GM19438 (cell line): Measurements from ENCODE around the gene CTIF.
"Not testable (repeated sequence)": the region's sequence is repeated elsewhere in the genome, so short reads cannot be mapped to it uniquely, and the experiment has no call there.

ENCODE experiments used
- ATAC-seq: cut with Tn5 transposase; IDR thresholded peaks from one replicate; pipeline ENCODE4 v1.9.1; 2021; ENCODE audit warnings: low read depth; ENCODE audit not compliant: unreplicated experiment

Gene CTIF

DNA sequence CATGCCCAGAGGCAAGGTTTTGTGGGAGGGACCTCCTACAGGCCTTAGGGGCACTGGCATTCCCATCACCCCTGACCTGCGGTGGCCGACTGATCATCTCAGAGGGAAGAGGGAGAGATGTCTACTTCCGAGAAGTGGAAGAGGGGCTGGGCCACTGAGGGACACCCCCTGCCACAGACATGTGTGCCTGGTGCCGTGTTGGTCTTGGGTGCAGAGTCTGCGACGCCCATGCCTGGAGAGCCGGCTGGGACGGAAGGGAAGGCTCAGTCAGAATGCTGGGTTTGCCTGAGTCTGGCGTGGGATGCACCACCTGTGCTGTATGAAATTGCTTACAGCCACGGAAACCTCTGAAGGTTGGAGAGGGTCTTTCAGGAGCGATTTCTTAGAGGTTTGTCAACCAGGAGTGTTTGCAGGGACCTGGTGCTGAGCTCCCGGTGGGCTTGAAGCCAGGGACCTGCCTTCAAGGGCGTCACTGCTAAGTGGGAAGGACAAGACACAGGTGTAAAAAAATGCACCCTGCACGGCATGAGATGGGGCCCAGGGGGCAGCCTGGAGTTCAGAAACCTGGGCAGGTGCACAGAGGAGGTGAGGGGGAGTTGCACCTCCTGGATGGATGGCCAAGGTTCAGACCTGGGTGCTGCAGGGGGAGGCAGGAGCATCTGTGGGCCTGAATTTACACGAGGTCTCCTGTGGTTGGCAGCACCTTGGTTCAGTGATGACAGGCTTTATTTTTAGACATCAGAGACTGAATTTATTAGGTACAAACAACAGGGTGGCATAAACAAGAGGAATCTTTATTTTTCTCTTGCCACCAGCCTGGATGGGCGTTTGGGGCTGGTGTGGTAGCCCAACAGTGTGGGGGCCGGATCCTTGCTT lies 100.3 kb downstream of the CTIF start:
- no peak for ATAC-seq

DNA sequence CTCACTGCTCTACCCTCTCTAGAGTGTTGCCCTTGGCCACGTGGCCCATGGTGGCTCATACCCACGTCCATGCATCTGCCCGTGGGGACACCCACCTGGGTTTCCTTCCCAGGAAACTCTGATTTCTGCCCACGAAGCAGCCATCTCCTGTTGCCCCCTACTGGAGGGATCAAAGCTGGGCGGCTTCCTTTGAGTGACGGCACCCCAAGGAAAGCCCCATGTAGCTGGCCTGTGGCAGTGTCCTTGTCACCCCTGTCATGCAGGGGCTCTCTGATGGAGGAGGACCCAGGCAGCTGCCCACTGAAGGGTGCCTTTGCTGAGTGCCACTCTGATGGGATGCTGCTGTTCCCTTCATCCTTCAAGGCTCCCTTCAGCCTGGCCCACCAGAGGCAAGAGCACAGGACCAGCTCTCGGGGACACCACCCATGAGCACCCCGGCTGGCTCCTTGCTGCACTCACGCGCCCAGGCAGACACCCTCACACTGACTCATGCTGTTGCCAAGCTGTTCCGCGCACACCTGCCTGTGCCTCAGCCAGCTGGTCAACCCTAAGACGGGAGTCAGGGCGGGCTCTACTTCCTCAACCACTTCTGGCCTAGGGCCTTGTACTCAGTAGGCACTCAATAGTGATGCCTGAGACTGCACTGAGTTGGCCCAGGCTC lies 101.1 kb downstream of the CTIF start:
- no peak for ATAC-seq

DNA sequence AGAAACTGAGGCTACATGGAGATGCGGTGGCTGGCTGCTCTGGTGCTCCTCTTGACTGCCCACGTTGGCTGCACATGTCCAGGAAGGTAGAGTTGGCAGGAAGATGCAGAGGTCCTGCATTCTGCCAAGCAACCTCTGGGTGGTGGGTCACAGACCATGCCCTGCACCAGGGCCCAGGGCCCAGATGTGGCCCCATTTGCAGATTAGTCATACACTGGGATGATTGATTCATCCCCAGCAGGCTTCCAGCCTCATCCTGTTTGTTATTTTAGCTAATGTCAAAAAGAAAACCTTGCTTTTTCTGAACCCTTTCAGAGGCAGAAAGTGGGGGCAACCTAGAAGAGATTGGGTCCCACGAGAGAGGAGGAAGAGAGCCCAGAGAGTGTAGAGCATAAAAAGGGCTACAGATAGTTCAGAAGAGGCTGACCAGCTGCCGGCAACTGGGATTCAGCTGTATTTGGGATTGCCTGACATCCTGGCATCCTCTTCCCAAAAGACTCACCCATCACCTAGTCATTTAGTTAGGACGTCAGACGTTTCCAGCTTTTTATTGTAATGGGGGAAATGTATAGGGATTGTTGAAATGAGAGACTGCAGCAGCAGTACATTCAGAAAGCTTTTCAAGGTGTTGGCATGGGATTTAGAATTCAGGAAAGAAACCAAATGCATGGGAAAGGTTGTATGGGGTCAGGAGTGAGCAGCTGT lies 101.9 kb downstream of the CTIF start:
- ATAC-seq, result no peak

DNA sequence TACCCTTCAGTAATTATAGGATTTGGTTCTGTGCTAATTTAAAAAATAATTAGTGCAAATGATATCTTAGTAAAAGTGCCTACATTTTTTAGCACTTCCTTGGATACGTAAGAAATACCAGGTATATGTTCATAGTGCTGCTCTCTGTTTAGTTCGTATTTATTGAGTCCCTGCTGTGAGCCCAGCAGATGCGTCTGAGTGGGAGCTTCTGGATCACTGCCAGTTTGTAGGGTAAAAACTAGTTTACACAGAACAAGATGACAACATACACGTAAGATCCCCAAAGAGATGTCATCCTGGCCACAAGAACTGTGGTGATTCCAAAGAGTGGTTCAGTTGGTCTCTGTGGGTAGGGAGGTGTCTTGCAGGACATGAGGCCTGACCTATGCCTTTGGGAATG lies 103.2 kb downstream of the CTIF start:
- no peak for ATAC-seq

DNA sequence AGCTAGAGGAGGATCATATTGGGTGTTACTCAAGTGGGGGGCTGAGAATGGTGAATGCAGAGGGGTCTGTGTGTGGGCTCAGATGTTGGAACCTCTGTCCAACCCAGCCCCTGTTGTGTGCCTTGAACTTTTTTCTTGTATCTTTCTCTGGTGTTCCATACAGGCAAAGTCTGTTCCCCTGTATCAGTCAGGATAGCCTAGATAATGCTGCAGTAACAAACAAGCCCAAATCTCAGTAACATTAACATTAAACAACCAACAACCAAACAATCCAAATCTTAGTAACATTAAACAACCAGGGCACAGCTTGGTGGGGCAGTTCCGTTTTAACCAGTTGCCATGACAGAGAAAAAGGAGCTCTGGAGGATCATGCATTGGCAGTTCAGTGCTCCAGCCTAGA lies 103.7 kb downstream of the CTIF start:
- no peak for ATAC-seq

DNA sequence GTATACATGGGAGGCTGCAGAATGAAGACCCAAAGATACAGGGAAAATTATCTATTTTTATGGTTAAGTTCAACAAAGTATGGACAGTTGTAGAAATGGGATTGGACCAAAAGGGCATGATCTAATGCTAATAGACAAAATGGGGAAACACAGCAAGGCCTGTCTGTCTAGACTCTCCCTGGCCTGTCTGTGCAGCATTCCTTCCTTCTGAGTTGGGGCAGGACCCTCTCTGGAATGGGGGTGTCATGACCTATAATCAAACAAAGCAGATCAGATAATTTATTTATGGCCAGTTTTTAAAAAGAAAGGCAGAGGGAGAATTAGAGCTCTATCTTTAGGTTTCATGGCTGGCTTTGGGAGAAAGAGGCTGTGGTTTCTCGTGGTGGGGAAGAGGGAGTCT lies 104.4 kb downstream of the CTIF start:
- no peak for ATAC-seq

DNA sequence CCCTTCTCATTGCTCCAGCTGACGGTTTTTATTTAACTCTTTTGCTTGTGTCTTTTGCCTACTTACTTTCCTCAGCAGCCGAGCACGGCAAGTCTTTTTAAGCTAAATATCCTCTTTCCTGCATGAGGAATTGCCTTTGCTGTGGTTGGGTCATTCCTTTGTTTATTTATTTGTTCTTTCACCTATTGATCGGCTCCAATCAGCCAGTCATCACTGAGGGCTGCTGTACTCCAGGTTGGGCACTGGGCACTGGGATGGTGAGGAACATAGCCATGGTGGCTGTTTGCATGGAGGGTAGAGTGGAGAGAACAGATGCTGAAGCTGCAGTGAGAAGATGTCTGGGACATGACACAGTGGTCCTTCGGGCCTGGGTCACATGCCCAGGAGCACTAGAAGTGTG lies 105.2 kb downstream of the CTIF start:
- no peak for ATAC-seq

DNA sequence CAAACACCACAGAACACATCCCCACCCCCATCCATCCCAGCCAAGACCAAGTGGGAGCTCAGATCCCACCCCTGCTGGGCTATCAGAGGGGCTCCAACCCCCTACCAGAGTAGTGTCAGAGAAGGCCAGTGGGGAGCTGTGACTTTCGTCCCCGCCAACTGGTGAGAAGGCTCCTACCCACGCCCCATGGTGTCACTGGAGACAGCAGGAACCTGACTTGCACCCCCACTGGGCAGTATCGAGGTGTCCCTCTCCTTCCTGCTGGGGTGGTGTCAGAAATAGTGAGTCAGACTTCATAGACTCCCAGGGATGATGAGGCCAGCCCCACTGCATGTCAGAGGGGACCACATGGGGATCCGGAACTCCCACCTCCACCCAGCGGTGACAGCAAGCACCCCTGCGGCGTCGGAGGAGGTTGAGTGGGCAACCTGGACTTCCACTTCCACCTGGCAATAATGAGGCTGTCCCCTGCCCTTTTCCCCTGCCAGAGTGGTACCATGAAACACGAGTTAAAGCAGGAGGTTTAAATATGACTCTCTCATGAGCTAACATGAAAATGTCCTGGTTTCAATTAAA lies 106.7 kb downstream of the CTIF start:
- ATAC-seq, result no peak

DNA sequence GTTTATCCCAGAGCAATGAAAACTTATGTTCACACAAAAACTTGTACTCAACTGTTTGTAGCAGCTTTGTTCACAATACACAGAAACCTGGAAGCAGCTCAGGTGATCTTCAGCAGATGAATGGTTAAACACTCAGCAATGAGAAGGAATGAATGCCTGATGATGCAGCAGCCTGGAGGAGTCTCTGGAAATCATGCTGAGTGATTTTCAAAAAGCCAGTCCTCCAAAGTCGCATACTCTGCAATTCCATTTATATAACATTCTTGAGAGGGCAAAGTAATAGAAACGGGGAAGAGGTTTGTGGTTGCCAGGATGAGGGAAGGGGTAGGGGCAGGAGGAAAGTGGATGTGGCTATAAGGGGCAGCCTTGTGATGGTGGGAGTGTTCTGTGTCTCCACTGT lies 108.1 kb downstream of the CTIF start:
- no peak for ATAC-seq

DNA sequence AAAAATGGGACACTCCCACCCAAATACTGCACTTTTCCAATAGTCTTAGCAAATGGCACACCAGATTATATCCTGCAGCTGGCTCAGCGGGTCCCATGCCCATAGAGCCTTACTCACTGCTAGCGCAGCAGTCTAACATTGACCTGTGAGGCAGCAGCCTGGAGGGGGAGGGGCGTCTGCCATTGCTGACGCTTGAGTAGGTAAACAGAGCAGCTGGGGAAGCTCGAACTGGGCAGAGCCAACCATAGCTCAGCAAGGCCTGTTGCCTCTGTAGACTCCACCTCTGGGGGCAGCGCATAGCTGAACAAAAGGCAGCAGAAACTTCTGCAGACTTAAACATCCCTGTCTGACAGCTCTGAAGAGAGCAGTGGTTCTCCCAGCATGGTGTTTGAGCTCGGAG lies 110.4 kb downstream of the CTIF start:
- ATAC-seq, result no peak

DNA sequence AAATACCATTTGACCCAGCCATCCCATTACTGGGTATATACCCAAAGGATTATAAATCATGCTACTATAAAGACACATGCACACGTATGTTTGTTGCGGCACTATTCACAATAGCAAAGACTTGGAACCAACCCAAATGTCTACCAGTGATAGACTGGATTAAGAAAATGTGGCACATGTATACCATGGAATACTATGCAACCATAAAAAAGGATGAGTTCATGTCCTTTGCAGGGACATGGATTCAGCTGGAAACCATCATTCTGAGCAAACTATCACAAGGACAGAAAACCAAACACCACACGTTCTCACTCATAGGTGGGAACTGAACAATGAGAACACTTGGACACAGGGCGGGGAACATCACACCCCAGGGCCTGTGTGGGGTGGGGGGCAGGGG lies 115.8 kb downstream of the CTIF start:
- ATAC-seq, result not testable (repeated sequence)

DNA sequence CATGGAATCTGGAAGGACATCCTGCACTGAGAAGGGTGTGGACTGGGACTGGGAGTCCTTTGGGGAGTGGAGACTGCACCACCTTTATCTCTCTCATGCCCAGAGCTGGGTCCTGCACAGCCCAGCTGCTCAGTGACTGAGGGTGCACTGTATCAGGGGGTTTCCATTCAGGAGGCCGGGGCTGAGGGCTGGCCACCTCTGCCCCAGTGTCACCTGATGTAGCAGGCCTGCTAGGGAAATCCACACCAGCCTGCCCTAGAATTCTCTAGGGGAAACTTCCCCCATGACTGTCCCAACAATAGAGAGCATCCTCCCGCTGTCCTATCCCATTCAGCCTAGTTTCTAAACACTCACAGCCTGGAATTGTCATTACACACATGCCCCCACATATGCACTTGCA lies 116.7 kb downstream of the CTIF start:
- no peak for ATAC-seq

DNA sequence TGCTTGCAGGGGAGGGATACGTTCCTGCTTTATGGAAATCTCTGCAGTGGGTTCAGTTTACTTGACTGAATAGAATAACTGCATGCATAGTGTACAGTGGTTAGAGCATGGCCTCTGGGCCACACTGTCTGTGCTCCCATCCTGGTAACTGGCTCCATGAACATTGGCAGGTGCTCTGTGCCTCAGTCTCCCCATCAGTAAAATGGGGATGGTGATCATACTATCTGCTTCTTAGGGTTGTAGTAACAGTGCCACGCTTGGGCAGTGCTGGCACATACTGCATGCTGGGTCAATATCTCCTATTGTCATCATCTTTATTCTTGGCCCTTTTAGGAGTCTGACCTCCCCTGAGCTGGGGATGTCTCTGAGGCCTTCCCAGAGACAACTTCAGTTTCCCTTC lies 117.3 kb downstream of the CTIF start:
- no peak for ATAC-seq

DNA sequence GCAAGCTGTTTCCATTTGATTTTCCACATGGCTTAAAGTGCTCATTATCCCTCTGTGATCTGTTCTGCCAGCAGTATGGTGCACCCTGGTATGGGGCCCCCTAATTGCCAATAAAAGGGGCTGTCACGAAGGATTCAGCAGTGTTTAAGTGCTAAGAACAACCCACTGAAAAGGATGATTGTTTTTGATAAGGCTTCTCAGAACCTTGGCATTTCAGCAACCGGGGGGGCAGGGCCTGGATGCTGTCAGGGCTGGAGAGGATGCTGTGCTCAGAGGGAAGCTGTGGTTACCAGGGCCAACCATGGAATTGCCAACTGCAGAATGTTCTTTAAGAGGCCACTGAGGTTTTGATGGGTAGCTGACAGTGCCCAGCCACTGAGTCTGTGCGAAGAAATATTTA lies 117.8 kb downstream of the CTIF start:
- no peak for ATAC-seq

DNA sequence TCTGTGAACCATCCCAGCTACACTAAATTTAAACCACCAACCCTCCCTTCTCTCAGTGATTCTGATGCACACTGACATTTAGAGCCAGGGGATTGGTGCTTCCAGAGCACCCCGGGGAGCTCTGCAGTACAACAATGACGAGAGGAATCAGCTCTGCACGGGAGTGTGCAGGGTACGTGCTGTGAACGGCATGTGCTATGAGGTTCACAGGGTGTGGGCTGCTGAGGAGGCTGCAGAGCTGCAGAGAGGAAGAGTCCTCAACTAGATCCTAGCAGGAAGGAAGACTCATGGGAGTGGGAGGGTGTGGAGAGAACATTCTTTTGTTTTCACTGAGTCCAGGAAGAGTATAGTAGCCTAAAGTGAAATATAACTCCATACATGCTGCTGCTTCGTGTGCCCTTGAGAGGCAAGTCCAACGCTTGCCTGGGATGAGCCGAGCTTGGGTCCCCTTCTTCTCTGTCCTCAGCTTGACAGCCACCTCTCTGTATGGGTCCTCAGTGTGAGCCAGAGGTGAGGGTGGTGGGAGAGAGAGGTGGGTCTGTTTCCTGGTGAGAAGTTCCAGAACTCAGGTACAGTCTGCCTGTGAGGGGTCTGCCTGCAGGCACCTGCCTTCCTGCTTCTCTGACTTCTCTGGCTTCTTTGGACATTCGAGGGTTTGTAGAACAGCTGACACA lies 118.8 kb downstream of the CTIF start:
- no peak for ATAC-seq

DNA sequence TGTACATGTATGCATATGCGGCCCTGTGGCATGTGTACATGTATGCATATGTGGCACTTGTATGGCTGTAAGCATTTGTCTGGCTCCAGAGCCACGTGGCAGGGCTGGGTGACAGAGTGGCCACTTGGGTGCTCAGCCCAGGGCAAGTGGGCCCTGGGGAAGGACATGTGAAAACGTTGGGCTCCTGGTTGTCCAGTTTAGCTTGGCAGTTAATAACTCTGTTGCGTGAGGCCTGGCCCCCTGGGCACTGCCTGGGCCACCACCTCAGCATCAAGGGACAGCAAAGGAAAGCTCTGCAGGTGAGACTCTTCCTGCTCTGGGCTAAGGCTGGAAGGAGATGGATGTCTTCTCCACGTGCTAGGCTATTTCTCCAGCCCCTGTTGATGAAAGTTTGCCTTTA lies 119.9 kb downstream of the CTIF start:
- no peak for ATAC-seq

DNA sequence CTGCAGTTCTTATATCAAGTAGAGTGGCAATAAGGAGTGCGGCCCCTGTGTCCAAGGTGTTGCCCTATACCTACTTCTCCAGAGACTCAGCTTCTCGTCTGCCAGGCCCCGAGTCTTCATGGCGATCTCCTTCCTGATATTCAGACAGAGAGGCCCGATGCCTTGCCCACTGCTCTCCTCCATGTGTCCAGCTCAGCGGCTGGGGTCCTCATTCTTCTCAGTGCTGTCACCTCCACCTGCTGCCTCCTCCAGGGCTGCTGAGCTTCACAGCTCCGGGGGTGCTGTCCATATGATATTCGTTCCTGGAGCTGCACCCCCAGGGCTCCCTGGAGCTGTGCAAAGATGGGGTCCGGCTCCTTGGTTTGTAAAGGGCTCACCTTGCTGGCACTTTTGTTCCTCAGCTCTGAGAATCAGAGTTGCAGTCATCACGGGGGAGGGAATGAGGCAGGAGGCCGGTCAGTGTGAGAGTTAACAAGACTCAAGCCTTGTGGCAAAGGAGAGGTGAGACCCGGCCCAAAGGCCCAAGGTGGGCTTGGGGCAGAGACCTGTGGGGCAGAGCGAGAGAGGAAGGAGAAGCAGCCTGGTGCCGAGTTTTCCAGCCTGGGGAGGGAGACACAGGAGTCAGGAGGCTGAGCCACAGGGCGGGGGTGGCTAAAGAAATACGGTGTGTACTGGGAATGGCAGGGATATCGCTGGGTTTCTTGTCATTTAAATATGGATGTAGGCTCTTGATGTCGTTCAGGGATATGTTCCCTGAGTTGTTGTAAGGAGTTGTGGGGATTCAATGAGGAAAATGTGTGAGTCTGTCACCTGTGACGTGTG lies 120.6 kb downstream of the CTIF start:
- ATAC-seq, result no peak

DNA sequence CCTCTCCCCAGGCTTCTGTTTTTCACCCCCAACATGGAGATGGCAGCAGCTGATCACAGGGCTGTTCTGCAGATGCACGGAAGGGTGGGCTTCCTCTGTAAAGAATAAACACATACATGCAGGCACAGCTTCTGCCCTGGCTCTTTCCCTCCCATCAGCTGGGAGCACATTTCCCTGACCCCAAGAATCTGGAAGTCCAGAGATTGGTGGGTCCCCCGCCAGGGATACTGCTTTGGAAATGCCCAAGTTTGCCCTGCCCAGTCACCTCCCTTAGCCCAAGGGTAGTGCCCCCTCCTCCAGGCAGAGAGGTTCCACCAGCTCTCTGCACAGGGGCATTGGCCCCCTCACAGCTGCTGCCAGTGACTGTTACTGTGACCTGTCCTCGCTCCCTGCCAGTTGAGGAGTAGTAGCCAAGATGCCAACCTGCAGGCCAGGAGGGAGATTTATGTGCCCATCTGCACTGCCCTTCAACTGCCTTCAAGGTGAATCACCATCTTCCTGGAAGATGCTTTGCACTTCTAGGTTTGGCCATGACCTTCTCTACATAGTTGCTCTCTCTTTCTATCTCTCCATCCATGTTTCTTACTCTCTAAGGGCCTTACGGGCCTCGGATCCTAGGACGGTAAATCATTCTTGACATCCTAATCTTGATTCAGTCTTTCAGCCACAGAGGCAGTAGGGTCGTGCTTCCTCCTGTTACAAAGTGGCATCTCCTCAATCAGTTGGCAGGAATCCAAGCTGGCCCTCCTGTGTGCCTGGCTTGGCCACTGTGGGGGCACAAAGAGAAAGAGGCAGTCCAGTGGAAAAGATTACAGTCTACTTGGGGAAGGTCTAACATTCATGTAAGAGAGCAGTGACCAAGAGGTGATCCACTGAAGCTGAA lies 121.8 kb downstream of the CTIF start:
- no peak for ATAC-seq

DNA sequence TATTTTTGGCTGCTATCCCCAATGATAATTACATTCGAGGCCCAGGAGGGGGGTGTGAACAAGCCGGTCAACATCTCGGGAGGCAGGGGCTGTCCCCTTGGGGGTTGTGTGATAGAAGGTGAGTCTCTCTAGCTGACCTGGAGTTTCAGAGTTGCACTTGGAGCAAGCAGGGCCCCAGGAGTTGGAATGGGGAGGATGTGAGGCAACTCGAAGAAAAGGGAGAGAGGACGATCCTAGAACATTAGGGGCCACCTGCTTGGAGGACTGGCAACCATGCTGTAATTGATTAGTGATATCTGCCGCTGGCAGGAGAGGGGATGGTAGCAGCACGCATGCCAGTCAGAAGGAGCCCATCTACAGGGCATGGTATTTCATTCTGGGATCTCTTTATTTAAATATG lies 122.6 kb downstream of the CTIF start:
- ATAC-seq, result no peak
